OCI-LY1 (cell line): ENCODE data around the gene CREB1.

Experiments
- H2AFZ ChIP-seq: fragments of 200-600 bp; sonication (generic), shearing (Covaris generic); 2 replicates; pipeline ENCODE4 v1.6.0; 2014; ENCODE audit warnings: antibody characterized with exemption, mild to moderate bottlenecking, low read length
- H3F3A ChIP-seq: fragments of 200-600 bp; sonication (generic), shearing (Covaris generic); 2 replicates; pipeline ENCODE4 v1.6.0; 2014; ENCODE audit warnings: mild to moderate bottlenecking, antibody characterized with exemption, low read length, moderate library complexity; ENCODE audit not compliant: insufficient read depth
- H3K27ac ChIP-seq: fragments of 200-600 bp; sonication (generic); 2 replicates; pipeline ENCODE4 v1.5.1; 2014; ENCODE audit warnings: low read length, mixed run types, mild to moderate bottlenecking, low read depth; ENCODE audit not compliant: poor library complexity, severe bottlenecking
- H3K27me3 ChIP-seq: fragments of 200-600 bp; sonication (generic); 2 replicates; pipeline ENCODE4 v1.6.0; 2014; ENCODE audit warnings: antibody characterized with exemption, mild to moderate bottlenecking, low read length, moderate library complexity; ENCODE audit not compliant: insufficient read depth
- H3K36me3 ChIP-seq: fragments of 200-600 bp; sonication (generic); 2 replicates; pipeline ENCODE4 v1.6.1; 2014; ENCODE audit warnings: mild to moderate bottlenecking, antibody characterized with exemption, low read length, moderate library complexity, mixed read lengths; ENCODE audit not compliant: insufficient read depth
- H3K4me1 ChIP-seq: fragments of 200-600 bp; sonication (generic); 2 replicates; pipeline ENCODE4 v1.5.1; 2014; ENCODE audit warnings: mild to moderate bottlenecking, low read length, moderate library complexity; ENCODE audit not compliant: insufficient read depth, severe bottlenecking
- H3K4me2 ChIP-seq: fragments of 200-600 bp; sonication (generic), shearing (Covaris generic); 2 replicates; pipeline ENCODE4 v1.6.1; 2014; ENCODE audit warnings: low read length
- H3K4me3 ChIP-seq: fragments of 200-600 bp; sonication (generic); 2 replicates; pipeline ENCODE4 v1.5.1; 2014; ENCODE audit warnings: low read length, low read depth, mild to moderate bottlenecking, mixed read lengths; ENCODE audit not compliant: poor library complexity, severe bottlenecking
- H3K79me2 ChIP-seq: fragments of 200-600 bp; shearing (Covaris generic); 2 replicates; pipeline ENCODE4 v1.6.1; 2016; ENCODE audit warnings: mixed run types, low read length, mixed read lengths; ENCODE audit not compliant: insufficient read depth
- H3K9ac ChIP-seq: fragments of 200-600 bp; sonication (generic), shearing (Covaris generic); 2 replicates; pipeline ENCODE4 v1.6.1; 2014; ENCODE audit warnings: mild to moderate bottlenecking, low read length, mixed read lengths
- H3K9me2 ChIP-seq: fragments of 200-600 bp; sonication (generic), shearing (Covaris generic); 2 replicates; pipeline ENCODE4 v1.6.1; 2014; ENCODE audit warnings: low read depth, mild to moderate bottlenecking, low read length, mixed read lengths
- H3K9me3 ChIP-seq: fragments of 200-600 bp; shearing (Covaris generic); 2 replicates; pipeline ENCODE4 v1.6.1; 2014; ENCODE audit warnings: low read length, mixed read lengths
- H4K20me1 ChIP-seq: fragments of 200-600 bp; sonication (generic), shearing (Covaris generic); 2 replicates; pipeline ENCODE4 v1.6.0; 2016; ENCODE audit warnings: mild to moderate bottlenecking, low read length; ENCODE audit not compliant: insufficient read depth
- CTCF ChIP-seq: fragments of 200-600 bp; sonication (generic), shearing (Covaris generic); IDR thresholded peaks from 2 replicates; pipeline ENCODE4 v1.5.1; 2017; ENCODE audit warnings: mild to moderate bottlenecking, antibody characterized with exemption, low read length, moderate library complexity, mixed read lengths
- EZH2 ChIP-seq: fragments of 200-600 bp; sonication (generic), shearing (Covaris generic); IDR thresholded peaks from 2 replicates; pipeline ENCODE4 v1.8.0; 2017; ENCODE audit warnings: borderline replicate concordance, mixed run types, mild to moderate bottlenecking, antibody characterized with exemption, low read length, moderate library complexity, mixed read lengths

CREB1 gene

GRCh38 chr2:207490441-207490840 is 39.3 kb upstream of the CREB1 start:
- no peaks in the 10 kb centered on the region for H3K4me1 ChIP-seq
- TF ChIP-seq EZH2 (no peak), CTCF (no peak)
- H3K9me2 ChIP-seq: no peaks in the 10 kb centered on the region
- H3K27ac ChIP-seq: no peak overlapping the region
- H2AFZ ChIP-seq: no peak overlapping the region
- H3F3A ChIP-seq: no peaks in the 10 kb centered on the region
- no peak overlapping the region for H3K9ac ChIP-seq
- no peaks in the 10 kb centered on the region for H4K20me1 ChIP-seq
- H3K9me3 ChIP-seq: no peaks in the 10 kb centered on the region
- no peak overlapping the region for H3K4me3 ChIP-seq
- H3K27me3 ChIP-seq: no peaks in the 10 kb centered on the region
- no peaks in the 10 kb centered on the region for H3K36me3 ChIP-seq
- no peak overlapping the region for H3K4me2 ChIP-seq
- H3K79me2 ChIP-seq: no peaks in the 10 kb centered on the region

DNA sequence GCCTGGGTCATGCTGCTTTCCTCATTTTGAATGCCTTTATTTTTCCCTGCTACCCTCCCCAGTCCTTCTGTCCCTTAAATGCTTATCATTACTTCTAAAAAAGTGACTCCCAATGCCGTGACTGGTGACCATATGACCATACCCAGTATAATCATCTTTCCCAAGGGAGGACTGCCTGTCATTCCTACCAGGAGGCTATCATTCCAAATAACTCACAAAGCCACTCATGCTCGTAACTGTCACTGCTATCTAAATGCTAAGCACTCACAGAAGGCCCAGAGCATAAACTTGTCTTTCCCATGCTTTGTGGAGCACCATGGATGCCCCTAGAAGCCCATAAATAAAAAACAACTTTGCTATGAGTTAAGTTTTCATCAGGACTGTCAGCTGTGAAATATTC is 38.7 kb upstream of the CREB1 start:
- Histone ChIP-seq H3K4me3 (no peak overlapping the region), H3K27me3 (no peaks in the 10 kb centered on the region), H3K9me3 (no peaks in the 10 kb centered on the region), H3K9ac (no peak overlapping the region), H3K4me2 (no peak overlapping the region), H3K79me2 (no peaks in the 10 kb centered on the region), H3K27ac (no peak overlapping the region), H3F3A (no peaks in the 10 kb centered on the region), H4K20me1 (no peaks in the 10 kb centered on the region), H2AFZ (no peak overlapping the region), H3K4me1 (no peaks in the 10 kb centered on the region), H3K9me2 (no peaks in the 10 kb centered on the region), H3K36me3 (no peaks in the 10 kb centered on the region)
- no peak for TF ChIP-seq EZH2
- TF ChIP-seq CTCF: no peak

GRCh38 chr2:207491956-207492355 is 37.8 kb upstream of the CREB1 start:
- H3K27ac ChIP-seq: no peak overlapping the region
- no peaks in the 10 kb centered on the region for H3K27me3 ChIP-seq
- no peaks in the 10 kb centered on the region for H3F3A ChIP-seq
- TF ChIP-seq EZH2 (no peak), CTCF (no peak)
- no peaks in the 10 kb centered on the region for H3K79me2 ChIP-seq
- H3K4me3 ChIP-seq: no peak overlapping the region
- no peaks in the 10 kb centered on the region for H3K36me3 ChIP-seq
- H2AFZ ChIP-seq: no peak overlapping the region
- H3K9me3 ChIP-seq: no peaks in the 10 kb centered on the region
- no peaks in the 10 kb centered on the region for H4K20me1 ChIP-seq
- no peak overlapping the region for H3K4me2 ChIP-seq
- no peaks in the 10 kb centered on the region for H3K9me2 ChIP-seq
- no peaks in the 10 kb centered on the region for H3K4me1 ChIP-seq
- no peak overlapping the region for H3K9ac ChIP-seq
